Omental fat pad (tissue), 4 donors: ENCODE measurements around the gene PNPLA8. TPM values are rescaled to one million over a fixed set of nuclear protein-coding genes. Genes with fewer than 3 reads are reported as not detected.
"Not testable (repeated sequence)": the region's sequence is repeated elsewhere in the genome, so short reads cannot be mapped to it uniquely, and the experiment has no call there.

Experiments used
- ATAC-seq: fragments of 150-250 bp; one replicate; pipeline ENCODE4 v1.9.1; 2016; ENCODE audit warnings: mild to moderate bottlenecking, moderate library complexity; ENCODE audit not compliant: low FRiP score
- DNase-seq: peaks from one replicate; pipeline ENCODE4 v3.0.0-alpha.2; 2019; ENCODE audit warnings: low spot score
- total RNA-seq, 4 donors: library from RNA; depleted of rRNA; stranded (reverse); fragments of >200 nt; gene quantifications; one replicate each; pipeline ENCODE4 v1.1.0, GENCODE V29; 2016
- TF ChIP-seq, protein P1 (sequence below), 3 donors: fragments of 450-650 bp; IDR thresholded peaks; one replicate each; pipeline ENCODE4 v1.5.1; 2016 to 2017; ENCODE audit warnings: antibody characterized with exemption in 3 of 3, mild to moderate bottlenecking in 3 of 3, moderate library complexity in 2 of 3

Gene PNPLA8
- total RNA-seq, 4 donors from 2014 or later, result 38.8 to 80.6 (median 60.4) TPM

DNA sequence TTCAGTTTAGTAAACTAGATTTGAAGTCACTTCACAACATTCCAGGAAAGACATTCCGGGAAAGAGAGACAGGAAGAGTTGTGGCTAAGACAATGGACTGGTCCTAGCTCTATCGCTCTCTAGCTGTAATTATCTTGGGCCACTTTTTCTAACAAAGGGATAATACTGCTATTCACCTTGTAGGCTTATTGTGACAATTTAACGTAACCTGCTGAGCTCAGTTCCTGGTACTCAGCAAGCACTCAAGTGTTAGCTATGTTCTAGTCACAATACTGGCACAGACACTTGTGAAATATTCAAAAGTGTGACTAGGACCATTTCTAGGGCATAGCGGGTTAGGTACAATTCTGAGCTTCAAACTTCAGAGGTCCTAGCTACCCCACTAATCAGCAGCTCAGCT, 57.7 kb downstream of the PNPLA8 start:
- TF ChIP-seq, protein P1, sequence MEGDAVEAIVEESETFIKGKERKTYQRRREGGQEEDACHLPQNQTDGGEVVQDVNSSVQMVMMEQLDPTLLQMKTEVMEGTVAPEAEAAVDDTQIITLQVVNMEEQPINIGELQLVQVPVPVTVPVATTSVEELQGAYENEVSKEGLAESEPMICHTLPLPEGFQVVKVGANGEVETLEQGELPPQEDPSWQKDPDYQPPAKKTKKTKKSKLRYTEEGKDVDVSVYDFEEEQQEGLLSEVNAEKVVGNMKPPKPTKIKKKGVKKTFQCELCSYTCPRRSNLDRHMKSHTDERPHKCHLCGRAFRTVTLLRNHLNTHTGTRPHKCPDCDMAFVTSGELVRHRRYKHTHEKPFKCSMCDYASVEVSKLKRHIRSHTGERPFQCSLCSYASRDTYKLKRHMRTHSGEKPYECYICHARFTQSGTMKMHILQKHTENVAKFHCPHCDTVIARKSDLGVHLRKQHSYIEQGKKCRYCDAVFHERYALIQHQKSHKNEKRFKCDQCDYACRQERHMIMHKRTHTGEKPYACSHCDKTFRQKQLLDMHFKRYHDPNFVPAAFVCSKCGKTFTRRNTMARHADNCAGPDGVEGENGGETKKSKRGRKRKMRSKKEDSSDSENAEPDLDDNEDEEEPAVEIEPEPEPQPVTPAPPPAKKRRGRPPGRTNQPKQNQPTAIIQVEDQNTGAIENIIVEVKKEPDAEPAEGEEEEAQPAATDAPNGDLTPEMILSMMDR (IDR thresholded peaks at IDR 0.05), result no peak
- DNase-seq (no peak), ATAC-seq (no peak)

DNA sequence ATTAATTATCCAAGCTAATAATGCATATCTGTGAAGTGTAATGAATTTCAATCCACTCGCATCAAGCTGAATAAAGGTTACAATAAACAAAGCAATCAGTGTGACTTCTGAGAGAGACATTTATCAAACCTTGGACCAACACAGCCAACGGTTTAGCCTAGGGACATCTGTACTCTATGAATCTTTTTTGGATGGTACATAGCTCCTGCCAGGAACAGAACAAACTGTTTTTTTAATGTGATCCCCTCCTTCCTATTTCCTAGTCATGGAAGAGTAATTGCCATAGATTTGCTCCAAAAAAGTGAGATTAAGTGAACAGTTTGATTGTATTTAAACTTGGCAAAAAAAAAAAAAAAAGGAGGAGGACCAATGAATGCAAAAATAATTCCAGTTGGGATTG, 58.5 kb downstream of the PNPLA8 start:
- TF ChIP-seq, protein P1 (IDR thresholded peaks at IDR 0.05), result no peak
- ATAC-seq (no peak), DNase-seq (no peak)

DNA sequence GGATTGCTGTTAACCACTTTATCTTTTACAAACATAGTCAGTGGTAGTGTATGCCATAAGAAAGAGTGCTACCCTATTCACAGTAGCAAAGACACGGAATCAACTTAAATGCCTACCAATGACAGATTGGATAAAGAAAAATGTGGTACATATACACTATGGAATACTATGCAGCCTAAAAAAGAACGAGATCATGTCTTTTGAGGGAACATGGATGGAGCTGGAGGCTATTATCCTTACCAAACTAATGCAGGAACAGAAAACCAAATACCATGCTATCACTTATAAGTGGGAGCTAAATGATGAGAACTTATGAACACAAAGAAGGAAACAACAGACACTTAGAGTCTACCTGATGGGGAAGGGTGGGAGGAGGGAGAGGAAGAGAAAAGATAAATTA, 59.6 kb downstream of the PNPLA8 start:
- not testable (repeated sequence) for DNase-seq

DNA sequence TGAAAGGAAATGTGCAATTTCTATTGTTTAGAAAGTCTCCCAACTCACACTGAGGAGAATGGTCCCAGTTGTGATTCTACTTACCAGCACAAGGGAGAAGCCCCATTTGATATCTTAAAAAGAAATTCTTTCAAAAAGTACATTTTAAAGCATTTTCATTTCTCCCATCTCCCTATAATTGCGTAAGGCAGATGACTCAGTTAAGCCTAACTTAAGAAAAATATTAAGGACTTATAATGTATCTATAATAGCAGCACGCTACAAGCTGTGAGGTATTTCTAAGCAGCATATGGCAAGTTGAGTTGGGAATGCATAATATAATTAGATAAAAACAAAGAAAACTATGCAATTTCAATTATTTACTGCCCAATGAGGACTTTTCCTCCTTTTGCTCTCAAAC, 61.2 kb downstream of the PNPLA8 start:
- ATAC-seq, result no peak
- TF ChIP-seq, protein P1 (IDR thresholded peaks at IDR 0.05), result no peak
- DNase-seq, result no peak

More for the DNA sequence above, 59.6 kb downstream of the PNPLA8 start:
- ATAC-seq, result not testable (repeated sequence)

DNA sequence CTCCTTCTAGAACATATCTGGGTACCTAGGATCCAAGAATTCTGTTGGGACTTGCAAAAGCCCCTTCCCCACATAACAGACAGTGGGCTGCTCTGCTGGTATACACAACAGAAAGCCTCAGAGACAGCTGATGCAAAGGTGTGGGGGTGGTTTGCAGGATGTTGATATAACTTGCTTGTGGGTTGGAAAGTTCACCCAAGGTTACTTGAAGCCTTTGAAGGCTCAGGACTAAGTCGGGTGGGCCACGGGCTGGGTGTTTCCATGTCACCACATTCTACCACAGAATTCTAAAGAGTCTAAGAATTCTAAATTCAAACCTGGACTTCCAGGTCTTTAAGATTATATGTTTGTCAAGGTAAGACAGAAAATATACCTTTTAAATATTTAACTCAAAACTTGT, 62.3 kb downstream of the PNPLA8 start:
- DNase-seq (no peak), ATAC-seq (no peak)
- TF ChIP-seq, protein P1 (IDR thresholded peaks at IDR 0.05), result no peak

DNA sequence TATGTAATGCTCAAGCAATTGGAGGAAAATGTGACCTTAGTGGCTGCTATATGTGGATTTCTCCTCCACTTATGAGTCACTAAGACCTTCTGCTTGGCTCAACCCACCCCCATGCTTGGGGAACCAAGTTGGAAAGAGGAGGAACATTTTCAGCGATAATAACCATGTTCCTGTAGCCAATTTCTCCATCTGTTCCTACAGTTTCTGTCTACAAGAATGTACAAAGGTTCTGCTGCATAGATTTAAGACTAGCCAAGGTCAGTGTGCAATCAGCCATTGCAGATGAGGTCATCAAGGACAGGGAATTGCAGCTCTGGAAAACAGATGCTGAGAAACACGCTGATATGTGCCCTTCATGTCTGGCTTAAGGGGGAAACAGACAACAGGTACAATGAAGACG, 64.1 kb downstream of the PNPLA8 start:
- DNase-seq (no peak), ATAC-seq (no peak)
- TF ChIP-seq, protein P1 (IDR thresholded peaks at IDR 0.05), result no peak

DNA sequence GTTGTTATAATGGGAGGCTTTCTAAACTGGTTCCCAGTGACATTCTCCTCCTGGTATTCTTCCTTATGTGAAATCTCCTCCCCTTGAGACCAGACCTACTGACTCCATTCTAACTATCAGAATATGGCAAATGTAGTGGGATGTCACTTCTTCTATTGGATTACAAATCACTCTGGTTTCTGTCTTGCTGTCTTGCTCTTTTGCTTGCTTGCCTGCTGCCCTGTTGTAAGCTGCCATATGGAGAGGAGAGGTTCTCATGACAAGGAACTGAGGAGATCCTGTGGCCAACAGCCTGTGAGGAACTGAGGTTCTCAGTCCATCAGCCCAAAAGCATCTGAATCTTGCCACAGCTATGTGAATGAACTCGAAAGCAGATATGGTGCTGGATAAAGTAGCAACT, 65.0 kb downstream of the PNPLA8 start:
- TF ChIP-seq, protein P1 (IDR thresholded peaks at IDR 0.05), result no peak
- ATAC-seq (no peak), DNase-seq (no peak)
